Ramos (cell line): ENCODE data around the gene STARD8.
"Not testable (repeated sequence)": the region's sequence is repeated elsewhere in the genome, so short reads cannot be mapped to it uniquely, and the experiment has no call there.

Experiments used
- in situ Hi-C: fragments of 300-500 bp; cut with MboI; formaldehyde crosslinking; loops from one replicate; pipeline ENCODE4 v1.14.3; 2022; ENCODE audit warnings: low sequenced_read_pairs; ENCODE audit not compliant: unreplicated experiment

STARD8 gene, protein sequence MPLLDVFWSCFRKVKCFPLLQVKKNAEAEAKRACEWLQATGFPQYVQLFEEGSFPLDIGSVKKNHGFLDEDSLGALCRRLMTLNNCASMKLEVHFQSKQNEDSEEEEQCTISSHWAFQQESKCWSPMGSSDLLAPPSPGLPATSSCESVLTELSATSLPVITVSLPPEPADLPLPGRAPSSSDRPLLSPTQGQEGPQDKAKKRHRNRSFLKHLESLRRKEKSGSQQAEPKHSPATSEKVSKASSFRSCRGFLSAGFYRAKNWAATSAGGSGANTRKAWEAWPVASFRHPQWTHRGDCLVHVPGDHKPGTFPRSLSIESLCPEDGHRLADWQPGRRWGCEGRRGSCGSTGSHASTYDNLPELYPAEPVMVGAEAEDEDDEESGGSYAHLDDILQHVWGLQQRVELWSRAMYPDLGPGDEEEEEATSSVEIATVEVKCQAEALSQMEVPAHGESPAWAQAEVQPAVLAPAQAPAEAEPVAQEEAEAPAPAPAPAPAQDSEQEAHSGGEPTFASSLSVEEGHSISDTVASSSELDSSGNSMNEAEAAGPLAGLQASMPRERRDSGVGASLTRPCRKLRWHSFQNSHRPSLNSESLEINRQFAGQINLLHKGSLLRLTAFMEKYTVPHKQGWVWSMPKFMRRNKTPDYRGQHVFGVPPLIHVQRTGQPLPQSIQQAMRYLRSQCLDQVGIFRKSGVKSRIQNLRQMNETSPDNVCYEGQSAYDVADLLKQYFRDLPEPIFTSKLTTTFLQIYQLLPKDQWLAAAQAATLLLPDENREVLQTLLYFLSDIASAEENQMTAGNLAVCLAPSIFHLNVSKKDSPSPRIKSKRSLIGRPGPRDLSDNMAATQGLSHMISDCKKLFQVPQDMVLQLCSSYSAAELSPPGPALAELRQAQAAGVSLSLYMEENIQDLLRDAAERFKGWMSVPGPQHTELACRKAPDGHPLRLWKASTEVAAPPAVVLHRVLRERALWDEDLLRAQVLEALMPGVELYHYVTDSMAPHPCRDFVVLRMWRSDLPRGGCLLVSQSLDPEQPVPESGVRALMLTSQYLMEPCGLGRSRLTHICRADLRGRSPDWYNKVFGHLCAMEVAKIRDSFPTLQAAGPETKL

DNA sequence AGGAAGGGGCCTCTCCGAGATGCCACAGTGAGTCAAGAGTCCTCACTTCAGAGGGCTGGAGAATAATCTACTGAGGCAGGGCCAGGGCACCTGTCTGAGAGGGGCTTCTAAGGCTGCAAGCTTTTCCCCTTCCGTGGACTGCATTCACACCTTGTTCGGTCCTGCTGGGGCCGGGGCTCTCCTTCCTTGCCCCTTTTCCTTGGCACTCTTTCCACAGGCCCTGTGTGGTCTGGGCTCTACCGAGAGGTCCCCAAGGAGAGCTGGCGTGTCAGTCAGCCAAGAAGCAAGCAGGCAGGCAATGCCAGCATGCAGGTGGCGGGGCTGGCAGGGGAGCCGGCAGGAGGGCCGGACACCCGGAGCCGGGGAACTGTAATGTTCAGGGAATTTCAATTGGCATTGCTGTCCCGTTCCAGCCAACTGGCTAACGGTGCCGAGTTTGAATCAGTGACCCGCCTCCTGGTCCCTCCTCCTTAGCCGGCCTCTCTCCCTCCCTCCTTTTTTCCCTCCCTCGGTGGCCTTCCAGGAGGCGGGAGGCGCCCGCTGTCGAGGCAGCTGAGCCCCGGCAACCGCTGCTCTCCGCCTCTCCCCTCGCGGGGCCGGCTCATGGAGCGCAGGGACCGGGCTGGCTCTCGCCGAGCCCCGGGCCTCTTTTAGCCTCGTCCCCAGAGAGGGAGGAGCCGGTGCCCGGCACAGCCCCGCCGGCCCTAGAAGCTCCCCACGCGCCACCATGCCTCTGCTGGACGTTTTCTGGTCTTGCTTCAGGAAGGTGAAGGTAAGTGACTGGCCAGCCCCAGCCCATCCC is at the start of gene STARD8:
Gene STARD8 (plus strand): TSS at position 511 of the 802 bp plus-strand sequence. CDS start 217 bp downstream, at position 728.
- in situ Hi-C loops: no loop called here

DNA sequence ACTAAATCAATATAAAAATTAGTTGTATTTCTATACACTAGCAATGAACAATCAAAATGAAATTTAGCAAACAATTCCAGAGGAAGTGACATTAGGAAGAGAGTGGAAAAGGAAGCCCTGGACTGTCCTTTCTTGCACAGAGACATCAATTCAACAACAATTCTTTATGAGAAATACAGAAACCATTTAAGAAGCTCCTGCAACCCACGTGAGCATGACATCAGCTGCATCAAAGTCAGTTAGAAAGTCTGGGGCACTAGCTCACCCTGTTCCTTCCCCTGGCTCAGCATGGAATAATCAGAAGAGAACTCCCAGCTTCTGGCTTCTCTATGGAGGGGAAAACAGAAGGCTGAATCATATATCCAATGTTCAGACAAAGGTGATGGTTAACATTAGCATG is 48.6 kb upstream of the STARD8 start:
- in situ Hi-C loops: no loop called here

DNA sequence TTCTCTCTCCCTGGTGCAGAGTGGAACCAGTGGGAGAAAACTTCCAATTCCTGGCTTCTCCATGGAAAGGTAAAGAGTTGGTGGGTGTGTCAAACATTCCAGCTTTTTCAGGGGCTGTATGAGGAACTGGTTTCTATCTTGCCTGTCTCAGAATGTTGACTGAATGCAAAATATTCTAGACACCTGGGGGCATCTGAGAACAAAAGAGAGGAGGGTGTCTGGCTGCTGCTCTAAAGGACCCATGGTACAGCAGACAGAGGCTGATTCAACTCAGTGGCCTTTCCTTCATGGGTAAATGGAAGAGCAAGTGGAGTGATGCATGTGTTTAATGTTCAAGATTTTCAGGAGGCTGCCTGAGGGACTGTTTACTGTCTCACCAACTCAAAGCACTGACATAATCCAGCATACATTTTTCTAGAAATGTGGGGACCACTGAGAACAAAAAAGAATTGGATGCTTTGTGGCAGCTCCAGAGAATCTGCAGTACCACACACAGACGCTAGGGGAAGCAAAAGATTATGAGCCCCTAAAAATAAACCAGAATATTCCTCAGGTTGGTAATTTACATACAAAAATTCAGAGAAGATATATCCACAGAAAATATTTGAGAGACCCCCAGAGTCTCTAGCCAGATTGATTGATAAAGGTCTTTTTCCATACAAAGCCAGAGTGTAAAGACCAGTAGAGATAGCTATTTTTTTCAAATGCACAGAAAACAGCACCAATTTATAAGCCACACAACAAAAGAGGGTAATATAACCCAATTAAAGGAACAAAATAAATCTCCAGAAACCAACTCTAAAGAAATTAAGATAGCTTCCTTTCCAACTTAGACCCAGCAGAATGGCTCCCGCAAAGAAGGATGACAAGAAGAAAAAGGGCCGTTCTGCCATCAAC is 48.0 kb upstream of the STARD8 start:
- in situ Hi-C loops: no loop called here

DNA sequence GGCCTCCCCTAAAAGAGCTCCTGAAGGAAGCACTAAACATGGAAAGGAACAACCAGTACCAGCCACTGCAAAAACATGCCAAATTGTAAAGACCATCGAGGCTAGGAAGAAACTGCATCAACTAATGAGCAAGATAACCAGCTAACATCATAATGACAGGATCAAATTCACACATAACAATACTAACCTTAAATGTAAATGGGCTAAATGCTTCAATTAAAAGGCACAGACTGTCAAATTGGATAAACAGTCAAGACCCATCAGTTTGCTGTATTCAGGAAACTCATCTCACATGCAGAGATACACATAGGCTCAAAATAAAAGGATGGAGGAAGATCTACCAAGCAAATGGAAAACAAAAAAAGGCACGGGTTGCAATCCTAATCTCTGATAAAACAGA is 43.2 kb upstream of the STARD8 start:
- in situ Hi-C loops: not testable (repeated sequence)

DNA sequence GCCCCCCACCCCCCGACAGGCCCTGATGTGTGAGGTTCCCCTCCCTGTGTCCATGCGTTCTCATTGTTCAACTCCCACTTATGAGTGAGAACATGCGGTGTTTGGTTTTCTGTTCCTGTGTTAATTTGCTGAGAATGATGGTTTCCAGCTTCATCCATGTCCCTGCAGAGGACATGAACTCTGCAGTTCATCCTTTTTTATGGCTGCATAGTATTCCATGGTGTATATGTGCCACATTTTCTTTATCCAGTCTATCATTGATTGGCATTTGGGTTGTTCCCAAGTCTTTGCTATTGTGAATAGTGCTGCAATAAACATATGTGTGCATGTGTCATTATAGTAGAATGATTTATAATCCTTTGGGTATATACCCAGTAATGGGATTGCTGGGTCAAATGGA is 32.7 kb upstream of the STARD8 start:
- in situ Hi-C loops: not testable (repeated sequence)

DNA sequence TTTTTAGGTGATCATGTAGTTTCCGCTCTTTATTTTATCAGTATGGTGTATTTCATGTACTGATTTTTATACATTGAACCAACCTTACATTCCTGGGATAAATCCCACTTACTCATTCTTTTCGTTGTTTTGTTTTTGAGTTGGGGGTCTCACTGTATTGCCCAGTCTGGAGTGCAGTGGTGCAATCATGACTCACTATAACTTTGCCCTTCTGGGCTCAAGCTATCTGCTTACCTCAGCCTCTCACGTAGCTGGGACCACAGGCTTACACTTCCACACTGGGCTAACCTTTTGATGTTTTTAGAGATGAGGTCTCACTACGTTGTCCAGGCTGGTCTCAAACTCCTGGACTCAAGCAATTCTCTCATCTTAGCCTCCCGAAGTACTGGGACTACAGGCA is 19.5 kb upstream of the STARD8 start:
- in situ Hi-C loops: no loop called here

DNA sequence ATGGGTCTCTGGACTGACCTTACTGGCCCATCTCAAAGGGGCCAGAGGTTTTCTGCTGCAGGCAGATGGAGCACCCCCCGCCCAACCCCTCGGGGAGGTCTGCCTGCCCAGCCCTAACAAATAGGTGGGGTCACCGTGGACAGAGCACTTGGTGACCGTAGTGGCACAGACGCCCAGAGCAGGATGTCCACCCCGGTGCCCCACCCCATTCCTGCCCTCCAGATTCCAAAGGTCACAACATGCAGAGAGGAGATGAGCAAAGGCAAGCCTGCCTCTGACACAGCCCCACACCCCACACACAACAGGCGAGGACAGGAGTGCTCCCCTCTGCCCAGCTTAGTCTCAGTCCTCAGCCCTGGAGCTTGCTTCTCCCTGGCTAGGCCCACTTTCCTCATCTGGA is 17.5 kb upstream of the STARD8 start:
- in situ Hi-C loops: not testable (repeated sequence)

DNA sequence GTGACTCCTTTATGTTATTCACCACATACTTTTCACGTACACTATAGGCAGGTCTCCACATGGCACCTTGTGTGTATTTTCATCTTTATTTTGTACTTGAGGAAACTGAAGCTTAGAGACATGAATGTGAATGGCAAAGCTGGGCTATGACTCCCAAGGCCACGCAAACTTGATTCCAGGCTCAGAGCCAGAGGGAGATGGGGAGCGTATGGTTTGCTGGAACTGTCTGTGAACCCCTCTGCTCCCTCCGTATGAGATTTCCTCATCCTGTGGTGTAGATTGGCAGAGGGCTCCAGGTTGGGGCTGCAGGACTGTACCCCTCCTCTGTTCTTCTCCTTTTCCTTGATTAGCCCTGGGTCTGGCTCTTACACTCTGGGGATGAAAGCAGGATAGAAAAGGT is 16.1 kb upstream of the STARD8 start:
- in situ Hi-C loops: no loop called here

DNA sequence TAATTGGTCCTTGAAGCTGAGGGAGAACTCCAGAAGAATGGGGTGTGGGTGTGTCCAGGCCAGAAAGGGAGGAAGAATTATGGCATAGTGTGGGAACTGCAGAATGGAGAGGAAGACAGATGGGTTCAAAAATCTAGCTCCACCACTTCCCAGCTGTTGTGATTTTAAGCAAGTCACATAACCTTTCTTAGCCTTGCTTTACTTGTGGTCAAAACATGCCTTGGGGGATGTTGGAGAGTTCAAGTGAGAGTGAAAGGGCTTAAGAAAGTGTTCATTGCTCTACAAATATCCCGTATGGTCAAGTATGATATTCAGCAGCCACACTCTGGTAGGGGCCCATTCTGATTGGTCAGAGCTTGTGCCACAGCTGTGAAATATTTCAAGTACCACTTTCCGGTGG is 15.0 kb upstream of the STARD8 start:
- in situ Hi-C loops: no loop called here

DNA sequence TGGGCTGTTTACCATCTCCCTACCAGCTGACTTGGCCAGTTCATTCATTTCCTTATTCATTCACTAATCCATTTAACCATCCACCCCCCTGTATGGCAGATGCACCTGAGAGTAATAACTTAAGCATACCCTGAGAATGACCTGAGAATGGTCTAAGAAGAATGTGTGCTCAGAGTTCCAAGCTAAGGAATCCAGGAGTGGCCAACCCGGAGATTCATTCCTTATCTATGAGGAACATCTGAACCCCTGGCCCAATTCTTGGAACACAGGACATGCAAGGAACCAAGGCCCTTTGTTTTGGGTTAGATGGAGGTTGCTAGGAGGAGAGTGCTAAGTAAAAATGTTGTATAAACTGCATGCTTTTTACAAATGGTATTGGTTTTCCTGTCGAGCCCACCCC is 13.5 kb upstream of the STARD8 start:
- in situ Hi-C loops: no loop called here

DNA sequence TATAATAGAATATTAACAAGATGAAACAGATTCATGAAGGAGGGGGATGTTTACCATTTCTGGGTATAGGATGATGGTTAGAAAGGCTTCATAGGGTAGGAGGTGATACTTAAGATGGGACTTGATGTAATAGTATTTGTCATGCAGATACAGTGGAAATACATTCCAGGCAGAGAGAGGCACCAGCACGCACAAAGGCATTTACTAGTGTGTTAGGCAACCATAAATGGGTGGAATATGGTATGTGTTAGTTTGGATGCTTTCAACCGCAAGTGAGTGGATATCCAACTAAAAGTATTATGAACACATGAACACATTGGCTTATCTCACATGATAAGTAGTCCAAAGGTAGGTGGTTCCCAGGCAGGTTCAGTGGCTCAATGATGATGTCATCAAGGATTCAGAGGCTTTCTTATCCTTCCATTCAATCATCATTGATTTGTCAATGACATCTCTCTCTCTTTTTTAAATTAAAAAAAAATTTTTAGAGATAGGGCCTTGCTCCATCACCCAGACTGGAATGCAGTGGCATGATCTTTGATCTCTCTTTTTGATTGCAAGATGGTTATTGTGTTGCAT is 12.7 kb upstream of the STARD8 start:
- in situ Hi-C loops: no loop called here

DNA sequence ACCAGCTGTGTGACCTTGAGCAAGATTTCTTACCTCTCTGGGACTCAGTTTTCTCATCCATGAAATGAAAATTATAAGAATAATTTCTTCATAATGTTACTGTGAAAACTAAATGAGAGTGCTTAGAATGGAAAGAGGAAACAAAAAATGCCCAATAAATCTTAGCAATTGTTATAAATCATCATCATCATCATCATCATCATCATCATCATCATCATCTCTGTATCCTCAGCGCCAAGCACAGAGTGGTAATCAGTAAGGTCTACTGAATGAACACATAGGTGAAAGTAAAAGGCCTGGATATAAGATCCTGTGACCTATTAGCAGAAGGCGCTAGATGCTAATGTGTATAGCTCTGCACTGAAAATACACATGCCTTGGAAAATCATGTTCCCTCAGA is 6.8 kb upstream of the STARD8 start:
- in situ Hi-C loops: no loop called here

DNA sequence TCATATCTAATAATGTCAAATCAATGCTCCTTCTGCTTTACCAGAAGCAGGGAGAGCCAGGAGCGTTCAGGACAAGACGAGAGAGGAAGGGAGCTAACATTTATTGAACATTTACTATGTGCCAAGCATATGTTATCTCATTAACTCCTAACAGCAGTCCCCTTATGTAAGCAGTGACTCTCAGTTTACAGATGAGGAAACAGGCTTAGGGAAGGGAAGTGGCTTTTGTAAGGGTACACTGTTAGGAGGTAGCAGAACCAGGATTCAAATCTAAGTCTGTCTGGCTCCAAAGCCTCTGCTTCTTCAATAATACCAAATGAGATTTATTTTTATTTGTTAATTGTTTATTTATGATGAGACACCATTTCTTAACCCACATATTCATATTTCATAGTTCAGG is 2.6 kb upstream of the STARD8 start:
- in situ Hi-C loops: no loop called here

DNA sequence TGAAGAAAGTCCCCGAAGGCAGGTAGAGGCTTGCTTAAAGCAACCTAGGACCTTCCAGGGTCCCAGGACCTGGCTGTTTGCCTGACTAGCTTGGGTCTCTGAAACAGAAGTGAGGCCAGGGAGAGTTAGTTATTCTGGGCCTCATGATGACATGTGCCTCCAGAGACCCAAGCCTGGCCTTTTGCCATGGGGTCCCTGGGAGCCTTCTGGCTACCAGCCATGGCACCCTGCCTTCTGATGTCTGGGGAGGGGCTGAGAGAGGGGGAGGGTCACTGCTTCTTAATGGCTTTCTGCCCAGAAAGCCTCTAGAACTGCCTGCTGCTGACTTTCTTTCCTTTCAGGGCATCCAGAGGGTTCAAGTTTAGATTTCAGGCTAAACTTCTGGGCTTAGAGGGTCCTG is 1.0 kb upstream of the STARD8 start:
- in situ Hi-C loops: no loop called here

DNA sequence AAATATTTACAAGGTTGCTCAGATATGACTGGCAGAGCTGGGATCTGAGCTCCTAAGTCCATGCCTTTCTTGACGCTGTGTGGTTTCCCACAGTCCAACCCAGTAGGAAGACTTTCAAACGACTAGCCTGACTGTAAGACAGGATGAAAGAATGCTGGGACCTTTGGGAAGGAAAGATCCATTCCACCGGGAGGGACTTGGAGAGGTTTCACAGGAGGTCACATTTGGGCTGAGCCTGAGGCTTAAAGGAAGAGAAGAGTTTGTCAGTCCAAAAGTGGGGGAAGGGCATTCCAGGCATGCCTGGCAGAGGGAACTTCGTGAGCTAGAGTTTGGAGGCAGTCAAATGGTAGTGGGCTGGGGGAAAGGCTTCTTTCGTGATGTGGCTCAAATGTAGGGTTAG is 1.5 kb downstream of the STARD8 start:
- in situ Hi-C loops: no loop called here

DNA sequence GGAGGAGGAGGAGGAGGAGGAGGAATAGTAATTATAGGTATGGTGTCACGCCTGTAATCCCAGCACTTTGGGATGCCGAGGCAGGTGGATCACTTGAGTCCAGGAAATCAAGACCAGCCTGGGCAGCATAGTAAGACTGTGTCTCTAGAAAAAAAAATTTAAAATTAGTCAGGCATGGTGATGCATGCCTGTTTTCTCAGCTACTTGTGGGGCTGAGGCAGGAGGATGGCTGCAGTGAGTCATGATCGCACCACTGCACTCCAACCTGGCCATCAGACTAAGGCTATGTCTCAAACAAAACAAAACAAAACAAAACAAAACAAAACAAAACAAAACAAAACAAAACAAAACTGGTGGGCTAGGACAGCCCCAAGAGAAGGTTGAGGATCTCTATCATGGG is 3.0 kb downstream of the STARD8 start:
- in situ Hi-C loops: no loop called here

DNA sequence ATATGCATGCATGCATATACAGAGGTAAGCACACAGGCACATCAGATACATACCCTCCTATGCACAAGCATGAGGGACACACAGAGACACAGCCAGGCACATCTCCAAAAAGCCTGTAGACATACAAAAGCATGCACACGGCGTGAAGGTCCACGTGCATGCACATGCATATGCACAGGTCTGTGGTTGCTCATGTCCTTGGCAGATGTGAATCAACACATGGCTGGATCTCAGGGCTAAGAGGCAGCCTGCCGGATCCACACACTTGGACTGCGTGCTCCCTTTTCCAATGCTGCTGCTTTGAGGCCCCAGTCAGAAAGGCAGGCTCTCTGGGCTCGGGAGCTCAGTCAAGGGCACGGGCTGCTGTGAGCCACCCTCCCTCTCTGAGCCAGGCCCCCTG is 3.6 kb downstream of the STARD8 start:
- in situ Hi-C loops: no loop called here

DNA sequence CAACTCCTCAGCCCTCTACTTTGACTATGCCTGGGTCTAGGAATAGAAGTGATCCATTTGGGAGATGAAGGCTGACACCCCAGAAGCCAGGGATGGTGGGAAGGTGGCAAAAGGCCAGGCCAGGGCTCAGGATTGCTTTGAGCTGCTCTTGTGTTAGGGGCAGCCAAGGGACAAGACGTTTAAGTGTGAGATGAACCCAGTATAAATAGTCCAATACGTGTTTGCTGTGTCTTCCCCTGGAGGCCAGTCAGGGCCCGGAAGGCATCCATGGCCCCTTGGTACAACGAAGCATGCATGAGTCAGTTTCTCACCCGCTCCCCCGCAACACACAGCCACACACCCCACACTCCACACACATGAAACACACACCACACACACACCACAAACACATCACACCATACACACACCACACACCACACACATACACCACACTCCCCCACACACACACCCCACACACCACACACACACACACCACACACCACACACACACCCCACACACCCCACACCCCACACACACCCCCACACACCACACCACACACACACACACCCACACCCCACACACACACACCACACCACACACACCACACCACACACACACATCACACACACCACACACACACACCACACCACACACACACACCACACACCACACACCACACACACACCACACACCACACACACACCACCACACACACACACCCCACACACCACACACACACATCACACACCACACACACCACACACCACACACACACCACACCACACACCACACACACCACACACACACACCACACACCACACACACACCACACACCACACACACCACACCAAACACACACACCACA is 5.1 kb downstream of the STARD8 start:
- in situ Hi-C loops: no loop called here
